GM21381 (cell line): ENCODE measurements around the gene ADTRP.
"Not testable (repeated sequence)": the region's sequence is repeated elsewhere in the genome, so short reads cannot be mapped to it uniquely, and the experiment has no call there.

Source experiments
- ATAC-seq: cut with Tn5 transposase; IDR thresholded peaks from one replicate; pipeline ENCODE4 v1.9.1; 2021; ENCODE audit warnings: mild to moderate bottlenecking, moderate library complexity; ENCODE audit not compliant: unreplicated experiment

ADTRP gene

GRCh38 chr6:11804135-11804534 lies 25.5 kb upstream of the ADTRP start:
- no peak for ATAC-seq

- ATAC-seq, result no peak
Measured at GRCh38 chr6:11803591-11803971, 25.0 kb upstream of the ADTRP start.

- ATAC-seq, result no peak
Measured at GRCh38 chr6:11802886-11803590, 24.4 kb upstream of the ADTRP start.

GRCh38 chr6:11800531-11800930 lies 21.9 kb upstream of the ADTRP start:
- ATAC-seq, result not testable (repeated sequence)

- ATAC-seq, result no peak
Measured at GRCh38 chr6:11798538-11798937, 19.9 kb upstream of the ADTRP start.

GRCh38 chr6:11798096-11798495 lies 19.5 kb upstream of the ADTRP start:
- ATAC-seq, result no peak

- ATAC-seq, result no peak
Measured at GRCh38 chr6:11796829-11797228, 18.2 kb upstream of the ADTRP start.

- ATAC-seq, result no peak
Measured at GRCh38 chr6:11795403-11795802, 16.8 kb upstream of the ADTRP start.

- ATAC-seq, result no peak
Measured at GRCh38 chr6:11793277-11793676, 14.7 kb upstream of the ADTRP start.

GRCh38 chr6:11791354-11792107 lies 12.9 kb upstream of the ADTRP start:
- no peak for ATAC-seq

GRCh38 chr6:11789744-11790143 lies 11.1 kb upstream of the ADTRP start:
- no peak for ATAC-seq

- no peak for ATAC-seq
Measured at GRCh38 chr6:11788043-11788442, 9.4 kb upstream of the ADTRP start.

- ATAC-seq, result peak; percentile 89
Measured at GRCh38 chr6:11785774-11786579, 7.4 kb upstream of the ADTRP start.

- peak; percentile 49 for ATAC-seq
Measured at GRCh38 chr6:11785415-11785773, 6.8 kb upstream of the ADTRP start.

- ATAC-seq, result no peak
Measured at GRCh38 chr6:11784341-11784740, 5.7 kb upstream of the ADTRP start.

GRCh38 chr6:11783524-11784064 lies 5.0 kb upstream of the ADTRP start:
- ATAC-seq, result no peak

GRCh38 chr6:11782524-11782923 lies 3.9 kb upstream of the ADTRP start:
- ATAC-seq, result no peak

- no peak for ATAC-seq
Measured at GRCh38 chr6:11780097-11780428, 1.5 kb upstream of the ADTRP start.

- no peak for ATAC-seq
Measured at GRCh38 chr6:11779329-11780096, 910 bp upstream of the ADTRP start.

GRCh38 chr6:11778036-11778435 lies 567 bp downstream of the ADTRP start:
- ATAC-seq, result no peak
